ENCODE results near the gene ZNF652. TPM values are rescaled to one million over a fixed set of nuclear protein-coding genes. Genes with fewer than 3 reads are reported as not detected.
"Not testable (repeated sequence)": the region's sequence is repeated elsewhere in the genome, so short reads cannot be mapped to it uniquely, and the experiment has no call there.

The ZNF652 gene
- total RNA-seq, 2 donors from 2014 or later = 24.6 to 25.4 TPM

GRCh38 chr17:49369089-49369488 lies 7.0 kb upstream of the ZNF652 start:
- no peaks in the 10 kb centered on the region for H3K9me3 ChIP-seq
- DNase-seq (ENCODE audit: low spot score) = no peak
- no peaks in the 10 kb centered on the region for H3K36me3 ChIP-seq
- no peaks in the 10 kb centered on the region for H3K27me3 ChIP-seq
- no peak overlapping the region for H3K4me3 ChIP-seq
- no peak overlapping the region for H3K27ac ChIP-seq
- no peak for TF ChIP-seq CTCF (IDR thresholded peaks at IDR 0.05)
- H3K4me1 ChIP-seq = no peaks in the 10 kb centered on the region

GRCh38 chr17:49365667-49366066 lies 3.6 kb upstream of the ZNF652 start:
- no peaks in the 10 kb centered on the region for H3K27me3 ChIP-seq
- no peak for DNase-seq (ENCODE audit: low spot score)
- H3K9me3 ChIP-seq = no peaks in the 10 kb centered on the region
- no peaks in the 10 kb centered on the region for H3K36me3 ChIP-seq
- no peak overlapping the region for H3K4me3 ChIP-seq
- H3K27ac ChIP-seq = no peak overlapping the region
- H3K4me1 ChIP-seq = peaks cover 0 to 6% of the 10 kb centered on the region in 2 donors
- no peak for TF ChIP-seq CTCF (IDR thresholded peaks at IDR 0.05)

GRCh38 chr17:49365126-49365525 lies 3.1 kb upstream of the ZNF652 start:
- DNase-seq (ENCODE audit: low spot score); H3K36me3 ChIP-seq; H3K9me3 ChIP-seq: not testable (repeated sequence)

GRCh38 chr17:49364119-49364518 lies 2.1 kb upstream of the ZNF652 start:
- no peaks in the 10 kb centered on the region for H3K27me3 ChIP-seq
- no peak for TF ChIP-seq CTCF (IDR thresholded peaks at IDR 0.05)
- H3K4me1 ChIP-seq = peaks cover 0 to 21% of the 10 kb centered on the region in 2 donors
- no peak overlapping the region for H3K27ac ChIP-seq
- DNase-seq (ENCODE audit: low spot score) = no peak
- no peaks in the 10 kb centered on the region for H3K9me3 ChIP-seq
- H3K4me3 ChIP-seq = no peak overlapping the region
- no peaks in the 10 kb centered on the region for H3K36me3 ChIP-seq

More at GRCh38 chr17:49365126-49365525, 3.1 kb upstream of the ZNF652 start:
- not testable (repeated sequence) for H3K27ac ChIP-seq, H3K27me3 ChIP-seq, H3K4me3 ChIP-seq
- H3K4me1 ChIP-seq = peaks cover 0 to 11% of the 10 kb centered on the region in 2 donors

GRCh38 chr17:49363251-49363650 lies 1.2 kb upstream of the ZNF652 start:
- no peak for DNase-seq (ENCODE audit: low spot score)
- H3K9me3 ChIP-seq = no peaks in the 10 kb centered on the region
- peak overlapping the region in 1 of 2 donors; percentile 92 for H3K27ac ChIP-seq
- peaks cover 0 to 26% of the 10 kb centered on the region in 2 donors for H3K4me1 ChIP-seq
- H3K36me3 ChIP-seq = no peaks in the 10 kb centered on the region
- H3K27me3 ChIP-seq = no peaks in the 10 kb centered on the region
- H3K4me3 ChIP-seq = no peak overlapping the region
- no peak for TF ChIP-seq CTCF (IDR thresholded peaks at IDR 0.05)

- H3K27ac ChIP-seq = peak overlapping the region; percentile 86 to 92
- H3K36me3 ChIP-seq = no peaks in the 10 kb centered on the region
- no peaks in the 10 kb centered on the region for H3K9me3 ChIP-seq
- DNase-seq (ENCODE audit: low spot score) = no peak
- H3K4me3 ChIP-seq = peak overlapping the region; percentile 91 to 94
- H3K4me1 ChIP-seq = peaks cover 0 to 26% of the 10 kb centered on the region in 2 donors
- TF ChIP-seq CTCF (IDR thresholded peaks at IDR 0.05) = no peak
- H3K27me3 ChIP-seq = no peaks in the 10 kb centered on the region
Measured at GRCh38 chr17:49362723-49363117, 670 bp upstream of the ZNF652 start.

Measured in right atrium auricular region (tissue), 2 donors.